Rectal smooth muscle tissue (tissue), 1 donor: ENCODE data around the gene DCTN2.
"Not testable (repeated sequence)": the region's sequence is repeated elsewhere in the genome, so short reads cannot be mapped to it uniquely, and the experiment has no call there.

ENCODE experiments used
- H3K27ac ChIP-seq: one replicate; pipeline ENCODE4 v1.7.0; 2013; ENCODE audit warnings: low read depth, low read length, inconsistent platforms
- H3K27me3 ChIP-seq: one replicate; pipeline ENCODE4 v1.7.0; 2013; ENCODE audit warnings: low read length; ENCODE audit not compliant: control insufficient read depth, insufficient read depth
- H3K36me3 ChIP-seq: one replicate; pipeline ENCODE4 v1.7.0; 2013; ENCODE audit warnings: low read length; ENCODE audit not compliant: control insufficient read depth, insufficient read depth
- H3K4me1 ChIP-seq: one replicate; pipeline ENCODE4 v1.7.0; 2013; ENCODE audit warnings: low read length; ENCODE audit not compliant: control insufficient read depth, insufficient read depth
- H3K4me3 ChIP-seq: one replicate; pipeline ENCODE4 v1.7.0; 2013; ENCODE audit warnings: low read length
- H3K9ac ChIP-seq: one replicate; pipeline ENCODE4 v1.7.0; 2013; ENCODE audit warnings: low read length

Gene DCTN2

GRCh38 chr12:57512665-57513064, 34.3 kb downstream of the DCTN2 start:
- no peak overlapping the region for H3K4me3 ChIP-seq
- no peaks in the 10 kb centered on the region for H3K27me3 ChIP-seq
- peaks cover 7% of the 10 kb centered on the region for H3K4me1 ChIP-seq
- no peak overlapping the region for H3K9ac ChIP-seq
- H3K36me3 ChIP-seq = peaks cover 48% of the 10 kb centered on the region
- H3K27ac ChIP-seq = no peak overlapping the region

- H3K36me3 ChIP-seq = peaks cover 41% of the 10 kb centered on the region
- H3K9ac ChIP-seq = no peak overlapping the region
- H3K27ac ChIP-seq = no peak overlapping the region
These were observed 35.2 kb downstream of the DCTN2 start for GRCh38 chr12:57511588-57512325.

GRCh38 chr12:57511161-57511560, 35.8 kb downstream of the DCTN2 start:
- Histone ChIP-seq H3K4me3 (no peak overlapping the region), H3K27ac (no peak overlapping the region), H3K36me3 (peaks cover 36% of the 10 kb centered on the region), H3K9ac (no peak overlapping the region), H3K27me3 (no peaks in the 10 kb centered on the region), H3K4me1 (no peaks in the 10 kb centered on the region)

More at GRCh38 chr12:57511588-57512325, 35.2 kb downstream of the DCTN2 start:
- H3K4me1 ChIP-seq = no peaks in the 10 kb centered on the region
- no peaks in the 10 kb centered on the region for H3K27me3 ChIP-seq
- no peak overlapping the region for H3K4me3 ChIP-seq

- not testable (repeated sequence) for H3K27ac ChIP-seq, H3K4me3 ChIP-seq, H3K9ac ChIP-seq, H3K4me1 ChIP-seq, H3K27me3 ChIP-seq
- peaks cover 26% of the 10 kb centered on the region for H3K36me3 ChIP-seq
These were observed 39.2 kb downstream of the DCTN2 start for GRCh38 chr12:57507796-57508195.

- H3K27ac ChIP-seq, H3K4me3 ChIP-seq, H3K27me3 ChIP-seq, H3K9ac ChIP-seq, H3K4me1 ChIP-seq: not testable (repeated sequence)
- peaks cover 20% of the 10 kb centered on the region for H3K36me3 ChIP-seq
These were observed 40.5 kb downstream of the DCTN2 start for GRCh38 chr12:57506541-57506940.

- not testable (repeated sequence) for H3K27me3 ChIP-seq, H3K9ac ChIP-seq, H3K4me1 ChIP-seq, H3K27ac ChIP-seq, H3K4me3 ChIP-seq
- peaks cover 41% of the 10 kb centered on the region for H3K36me3 ChIP-seq
These were observed 44.6 kb downstream of the DCTN2 start for GRCh38 chr12:57502311-57502969.

- Histone ChIP-seq H3K4me3 (no peak overlapping the region), H3K36me3 (peaks cover 44% of the 10 kb centered on the region), H3K27me3 (no peaks in the 10 kb centered on the region), H3K4me1 (no peaks in the 10 kb centered on the region), H3K9ac (no peak overlapping the region), H3K27ac (no peak overlapping the region)
These were observed 46.8 kb downstream of the DCTN2 start for GRCh38 chr12:57500213-57500612.

GRCh38 chr12:57498571-57498970, 48.4 kb downstream of the DCTN2 start:
- Histone ChIP-seq H3K9ac (no peak overlapping the region), H3K27ac (no peak overlapping the region), H3K4me1 (no peaks in the 10 kb centered on the region), H3K36me3 (peaks cover 40% of the 10 kb centered on the region), H3K4me3 (no peak overlapping the region), H3K27me3 (no peaks in the 10 kb centered on the region)

GRCh38 chr12:57498132-57498502, 48.9 kb downstream of the DCTN2 start:
- no peaks in the 10 kb centered on the region for H3K27me3 ChIP-seq
- H3K4me1 ChIP-seq = no peaks in the 10 kb centered on the region
- H3K4me3 ChIP-seq = no peak overlapping the region
- no peak overlapping the region for H3K27ac ChIP-seq
- H3K36me3 ChIP-seq = peaks cover 40% of the 10 kb centered on the region
- H3K9ac ChIP-seq = no peak overlapping the region

- H3K9ac ChIP-seq = no peak overlapping the region
- H3K36me3 ChIP-seq = peaks cover 40% of the 10 kb centered on the region
- no peaks in the 10 kb centered on the region for H3K4me1 ChIP-seq
- H3K4me3 ChIP-seq = no peak overlapping the region
- no peak overlapping the region for H3K27ac ChIP-seq
- no peaks in the 10 kb centered on the region for H3K27me3 ChIP-seq
These were observed 49.5 kb downstream of the DCTN2 start for GRCh38 chr12:57497223-57498131.

- H3K4me1 ChIP-seq = no peaks in the 10 kb centered on the region
- no peak overlapping the region for H3K27ac ChIP-seq
- no peak overlapping the region for H3K4me3 ChIP-seq
- H3K36me3 ChIP-seq = peaks cover 36% of the 10 kb centered on the region
- no peaks in the 10 kb centered on the region for H3K27me3 ChIP-seq
- no peak overlapping the region for H3K9ac ChIP-seq
These were observed 50.2 kb downstream of the DCTN2 start for GRCh38 chr12:57496822-57497221.

- H3K4me3 ChIP-seq, H3K27me3 ChIP-seq, H3K4me1 ChIP-seq, H3K9ac ChIP-seq, H3K27ac ChIP-seq: not testable (repeated sequence)
- peaks cover 25% of the 10 kb centered on the region for H3K36me3 ChIP-seq
These were observed 51.8 kb downstream of the DCTN2 start for GRCh38 chr12:57495051-57495701.
